Karpas-422 (cell line): ENCODE data around the gene CDH5. TPM values are rescaled to one million over a fixed set of nuclear protein-coding genes. Genes with fewer than 3 reads are reported as not detected.

Experiments
- DNase-seq: peaks from one replicate; pipeline ENCODE4 v3.0.0-alpha.2; 2015
- H2AFZ ChIP-seq: fragments of 200-600 bp; sonication (generic); 2 replicates; pipeline ENCODE4 v1.6.1; 2014; ENCODE audit warnings: antibody characterized with exemption, low read length, mixed read lengths
- H3K27ac ChIP-seq: fragments of 200-600 bp; sonication (generic); 2 replicates; pipeline ENCODE4 v1.5.1; 2014; ENCODE audit warnings: mild to moderate bottlenecking, low read length, moderate library complexity
- H3K27me3 ChIP-seq: fragments of 200-600 bp; sonication (generic); 2 replicates; pipeline ENCODE4 v1.6.1; 2014; ENCODE audit warnings: low read length, mixed read lengths
- H3K36me3 ChIP-seq: fragments of 200-600 bp; sonication (generic); 2 replicates; pipeline ENCODE4 v1.6.1; 2014; ENCODE audit warnings: low read length, mixed read lengths; ENCODE audit not compliant: insufficient read depth
- H3K4me1 ChIP-seq: fragments of 200-600 bp; sonication (generic); 2 replicates; pipeline ENCODE4 v1.6.1; 2014; ENCODE audit warnings: mild to moderate bottlenecking, low read length, mixed read lengths
- H3K4me2 ChIP-seq: fragments of 200-600 bp; sonication (generic); 2 replicates; pipeline ENCODE4 v1.6.1; 2014; ENCODE audit warnings: low read length, low read depth, mild to moderate bottlenecking; ENCODE audit not compliant: poor library complexity, severe bottlenecking
- H3K4me3 ChIP-seq: fragments of 200-600 bp; sonication (generic); 2 replicates; pipeline ENCODE4 v1.5.1; 2014; ENCODE audit warnings: mild to moderate bottlenecking, antibody characterized with exemption, low read length, mixed read lengths
- H3K79me2 ChIP-seq: fragments of 200-600 bp; sonication (generic); 2 replicates; pipeline ENCODE4 v1.6.1; 2014; ENCODE audit warnings: mild to moderate bottlenecking, low read length, mixed read lengths
- H3K9ac ChIP-seq: fragments of 200-600 bp; sonication (generic); 2 replicates; pipeline ENCODE4 v1.6.0; 2014; ENCODE audit warnings: low read length
- H3K9me2 ChIP-seq: fragments of 200-600 bp; sonication (generic), shearing (Covaris generic); replicated peaks from 2 replicates; pipeline ENCODE4 v1.6.0; 2014; ENCODE audit warnings: mild to moderate bottlenecking, low read length, moderate library complexity; ENCODE audit not compliant: insufficient read depth
- H3K9me3 ChIP-seq: fragments of 300-700, 200-600 bp; sonication (generic); 2 replicates; pipeline ENCODE4 v1.6.1; 2014; ENCODE audit warnings: low read length, mixed read lengths
- H4K20me1 ChIP-seq: fragments of 200-600 bp; sonication (generic); 2 replicates; pipeline ENCODE4 v1.6.1; 2014; ENCODE audit warnings: mild to moderate bottlenecking, antibody characterized with exemption, low read length, low read depth; ENCODE audit not compliant: insufficient read depth
- total RNA-seq: library from RNA; depleted of rRNA; stranded (reverse); fragments of >200 nt; shearing (Covaris generic); gene quantifications from 2 replicates; pipeline ENCODE4 v1.2.3, GENCODE V29; 2014; ENCODE audit warnings: low replicate concordance

Gene CDH5
- total RNA-seq, 1 experiment from 2014 or later: not detected

DNA sequence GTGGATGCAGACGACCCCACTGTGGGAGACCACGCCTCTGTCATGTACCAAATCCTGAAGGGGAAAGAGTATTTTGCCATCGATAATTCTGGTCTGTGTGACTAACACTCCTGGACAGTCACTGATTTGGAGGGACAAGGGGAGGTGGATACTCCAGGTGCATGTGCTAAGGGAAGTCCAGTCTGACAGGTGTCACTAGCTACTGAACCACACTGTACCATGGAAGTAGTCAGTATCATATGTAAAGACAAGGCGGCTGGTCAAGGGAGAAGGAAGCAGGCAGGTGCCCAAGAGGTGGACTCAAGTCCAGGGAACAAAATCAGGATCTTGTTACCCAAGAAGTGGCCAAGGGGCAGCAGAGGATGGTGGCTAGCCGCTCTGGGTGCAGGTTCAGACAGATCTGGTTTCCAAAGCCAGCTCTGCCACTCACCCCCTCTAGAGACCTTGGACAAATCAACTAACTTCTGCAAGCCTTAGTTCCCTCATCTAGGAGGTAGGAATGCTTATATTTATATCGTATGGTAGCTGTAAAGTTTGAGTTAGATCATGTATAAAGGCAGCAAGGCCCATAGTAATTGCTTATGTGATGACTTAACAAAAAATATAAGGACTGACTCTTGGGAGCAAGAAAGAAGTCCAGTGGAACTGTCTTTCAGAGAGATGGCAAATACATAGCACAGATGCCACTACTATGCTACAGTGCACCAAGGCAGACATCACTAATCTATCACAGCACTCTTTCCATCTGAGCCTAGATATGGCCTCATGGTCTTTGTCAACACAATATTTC is 22.1 kb downstream of the CDH5 start:
- Histone ChIP-seq H3K27ac (no peak overlapping the region), H3K27me3 (no peaks in the 10 kb centered on the region), H3K4me3 (no peak overlapping the region), H3K9me2 (no peaks in the 10 kb centered on the region), H3K36me3 (no peaks in the 10 kb centered on the region), H3K4me2 (no peak overlapping the region), H3K79me2 (no peaks in the 10 kb centered on the region), H3K9ac (no peak overlapping the region), H3K9me3 (no peaks in the 10 kb centered on the region), H4K20me1 (no peaks in the 10 kb centered on the region), H3K4me1 (no peaks in the 10 kb centered on the region), H2AFZ (no peak overlapping the region)
- no peak for DNase-seq

DNA sequence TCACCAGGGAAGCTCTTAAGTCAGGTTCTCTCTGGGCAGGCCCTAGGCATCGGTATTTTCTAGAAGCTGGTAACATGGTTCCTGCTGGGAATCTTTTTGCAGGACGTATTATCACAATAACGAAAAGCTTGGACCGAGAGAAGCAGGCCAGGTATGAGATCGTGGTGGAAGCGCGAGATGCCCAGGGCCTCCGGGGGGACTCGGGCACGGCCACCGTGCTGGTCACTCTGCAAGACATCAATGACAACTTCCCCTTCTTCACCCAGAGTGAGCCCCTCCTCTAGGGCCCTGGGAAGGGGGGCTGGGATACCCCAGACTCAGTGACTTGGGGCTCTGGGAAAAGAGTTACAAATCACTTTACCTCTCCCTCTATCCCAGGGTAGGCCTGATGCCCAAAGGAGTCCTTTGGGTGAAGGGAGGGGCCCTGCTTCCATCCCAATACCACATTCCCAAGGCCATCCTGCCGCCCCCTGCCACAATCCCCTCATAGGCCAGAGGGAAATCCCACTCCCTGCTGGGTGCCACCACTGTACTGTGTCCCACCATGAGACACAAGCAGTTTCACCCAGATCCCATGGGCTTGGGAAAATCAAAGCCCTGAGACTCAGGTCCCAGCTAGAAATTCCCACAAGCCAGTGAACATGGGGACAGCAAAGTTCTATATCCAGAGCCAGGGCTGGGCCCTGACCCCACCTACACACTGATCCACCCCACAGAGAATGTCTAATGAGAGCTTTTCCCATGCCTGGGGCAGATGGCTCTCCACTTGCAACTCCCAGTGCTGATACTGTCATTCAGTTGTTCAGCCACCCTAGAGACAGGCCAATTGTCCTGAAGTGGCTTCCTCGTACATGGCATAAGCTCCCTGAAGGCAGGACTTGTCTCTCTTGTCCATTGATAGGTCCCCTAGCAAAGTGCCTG is 23.0 kb downstream of the CDH5 start:
- Histone ChIP-seq H2AFZ (no peak overlapping the region), H3K9ac (no peak overlapping the region), H3K4me1 (no peaks in the 10 kb centered on the region), H3K36me3 (no peaks in the 10 kb centered on the region), H3K9me3 (no peaks in the 10 kb centered on the region), H3K27ac (no peak overlapping the region), H3K27me3 (no peaks in the 10 kb centered on the region), H3K9me2 (no peaks in the 10 kb centered on the region), H3K79me2 (no peaks in the 10 kb centered on the region), H4K20me1 (no peaks in the 10 kb centered on the region), H3K4me2 (no peak overlapping the region), H3K4me3 (no peak overlapping the region)
- DNase-seq: no peak

DNA sequence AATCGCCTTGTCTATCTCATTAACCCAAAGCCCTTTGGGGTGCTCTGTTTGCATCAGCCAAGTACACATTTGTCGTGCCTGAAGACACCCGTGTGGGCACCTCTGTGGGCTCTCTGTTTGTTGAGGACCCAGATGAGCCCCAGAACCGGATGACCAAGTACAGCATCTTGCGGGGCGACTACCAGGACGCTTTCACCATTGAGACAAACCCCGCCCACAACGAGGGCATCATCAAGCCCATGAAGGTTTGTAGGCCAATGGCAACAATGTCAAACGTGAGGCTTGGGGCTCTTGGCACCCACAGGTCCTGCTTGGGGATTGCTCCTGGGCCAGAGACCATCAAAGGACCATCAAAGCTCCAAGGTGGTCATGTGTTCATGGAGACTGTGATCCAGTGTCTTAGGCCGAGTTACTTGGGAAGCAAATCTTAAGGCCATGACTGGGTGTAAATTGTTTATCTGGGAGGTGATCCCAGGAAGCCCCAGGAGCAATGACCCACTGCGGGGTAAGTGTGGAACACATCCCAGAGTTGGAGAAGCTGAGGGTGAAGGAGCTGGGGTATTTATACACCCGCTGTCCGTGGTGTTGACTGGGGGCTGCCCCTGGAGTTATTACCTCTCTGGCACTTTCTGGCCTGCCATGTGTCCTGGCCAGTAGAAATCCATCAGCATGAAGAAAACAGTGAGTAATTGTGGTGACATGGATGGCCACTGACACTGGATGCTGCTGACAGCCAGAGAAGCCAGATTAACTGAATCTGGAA is 24.0 kb downstream of the CDH5 start:
- H3K9ac ChIP-seq: no peak overlapping the region
- no peaks in the 10 kb centered on the region for H3K79me2 ChIP-seq
- H3K27ac ChIP-seq: no peak overlapping the region
- no peaks in the 10 kb centered on the region for H3K36me3 ChIP-seq
- H2AFZ ChIP-seq: no peak overlapping the region
- DNase-seq: no peak
- no peaks in the 10 kb centered on the region for H3K9me2 ChIP-seq
- H3K4me2 ChIP-seq: no peak overlapping the region
- H3K27me3 ChIP-seq: no peaks in the 10 kb centered on the region
- H4K20me1 ChIP-seq: no peaks in the 10 kb centered on the region
- H3K9me3 ChIP-seq: no peaks in the 10 kb centered on the region
- no peaks in the 10 kb centered on the region for H3K4me1 ChIP-seq
- no peak overlapping the region for H3K4me3 ChIP-seq

DNA sequence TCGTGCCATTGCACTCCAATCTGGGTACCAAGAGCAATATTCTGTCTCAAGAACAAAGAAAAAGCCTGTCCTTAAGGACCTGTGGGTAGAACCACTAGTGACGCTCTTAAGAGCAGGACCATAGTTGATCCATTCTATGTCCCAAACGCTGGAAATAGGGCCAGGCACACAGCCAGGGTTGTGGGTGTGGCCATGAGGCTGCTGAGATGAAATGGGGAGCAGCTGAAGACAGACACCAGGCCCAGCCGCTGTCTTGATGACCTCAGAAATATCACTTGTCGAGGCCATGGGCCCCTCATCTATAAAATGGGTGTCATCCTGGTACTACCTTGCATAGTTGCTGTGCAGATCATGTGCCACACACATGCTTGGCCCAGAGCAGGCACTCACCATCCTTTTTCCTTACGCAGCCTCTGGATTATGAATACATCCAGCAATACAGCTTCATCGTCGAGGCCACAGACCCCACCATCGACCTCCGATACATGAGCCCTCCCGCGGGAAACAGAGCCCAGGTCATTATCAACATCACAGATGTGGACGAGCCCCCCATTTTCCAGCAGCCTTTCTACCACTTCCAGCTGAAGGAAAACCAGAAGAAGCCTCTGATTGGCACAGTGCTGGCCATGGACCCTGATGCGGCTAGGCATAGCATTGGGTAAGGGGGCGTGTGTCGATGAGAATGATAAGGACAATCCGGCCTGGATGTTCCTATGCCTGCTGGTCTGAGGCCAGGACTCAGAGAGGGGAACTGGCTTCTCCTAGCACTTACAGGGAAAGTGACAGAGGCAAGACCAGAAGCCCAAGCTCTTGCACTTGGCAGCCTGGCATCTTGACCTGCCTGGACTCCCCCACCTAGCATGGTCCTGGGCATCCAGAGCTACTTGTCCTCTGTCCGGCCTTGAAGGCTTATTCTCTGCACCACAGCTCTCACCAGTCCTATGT is 25.5 kb downstream of the CDH5 start:
- H3K4me3 ChIP-seq: no peak overlapping the region
- no peak overlapping the region for H3K4me2 ChIP-seq
- H3K4me1 ChIP-seq: no peaks in the 10 kb centered on the region
- no peaks in the 10 kb centered on the region for H4K20me1 ChIP-seq
- no peak overlapping the region for H3K9ac ChIP-seq
- no peaks in the 10 kb centered on the region for H3K27me3 ChIP-seq
- DNase-seq: no peak
- H3K79me2 ChIP-seq: no peaks in the 10 kb centered on the region
- no peak overlapping the region for H3K27ac ChIP-seq
- no peaks in the 10 kb centered on the region for H3K9me2 ChIP-seq
- H2AFZ ChIP-seq: no peak overlapping the region
- no peaks in the 10 kb centered on the region for H3K9me3 ChIP-seq
- H3K36me3 ChIP-seq: no peaks in the 10 kb centered on the region

DNA sequence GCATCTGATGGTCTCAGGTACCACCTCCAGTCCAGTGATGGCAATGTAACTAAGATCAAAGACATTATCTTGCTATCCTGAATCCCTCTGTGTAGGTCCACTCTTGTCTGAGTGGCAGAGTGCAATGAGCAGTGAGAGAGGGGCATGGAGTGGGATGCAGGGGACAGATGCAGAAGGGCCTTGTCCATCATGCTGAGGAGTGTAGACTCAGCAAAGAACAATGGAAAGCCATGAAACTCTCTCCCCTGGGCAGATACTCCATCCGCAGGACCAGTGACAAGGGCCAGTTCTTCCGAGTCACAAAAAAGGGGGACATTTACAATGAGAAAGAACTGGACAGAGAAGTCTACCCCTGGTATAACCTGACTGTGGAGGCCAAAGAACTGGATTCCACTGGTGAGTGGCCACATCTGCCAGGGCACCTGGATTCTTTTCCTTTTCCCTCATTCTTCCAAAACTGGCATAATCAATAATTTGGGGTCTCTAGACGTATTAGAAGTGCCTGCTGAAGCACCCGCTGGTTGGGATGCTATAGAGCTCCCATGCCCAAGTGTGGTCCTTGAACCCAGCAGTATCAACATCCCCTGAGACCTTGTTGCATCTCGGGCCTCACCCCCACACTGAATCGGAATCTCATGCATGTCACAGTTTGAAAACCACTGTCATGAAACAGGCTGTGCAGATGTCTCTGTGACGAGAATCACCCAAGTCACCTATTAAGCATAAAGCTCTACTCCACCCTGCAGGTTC is 29.5 kb downstream of the CDH5 start:
- H3K9me2 ChIP-seq: no peaks in the 10 kb centered on the region
- no peak overlapping the region for H3K4me2 ChIP-seq
- no peak overlapping the region for H3K9ac ChIP-seq
- no peaks in the 10 kb centered on the region for H3K36me3 ChIP-seq
- H3K27ac ChIP-seq: no peak overlapping the region
- no peak overlapping the region for H3K4me3 ChIP-seq
- no peaks in the 10 kb centered on the region for H3K27me3 ChIP-seq
- no peak overlapping the region for H2AFZ ChIP-seq
- no peak for DNase-seq
- H3K9me3 ChIP-seq: no peaks in the 10 kb centered on the region
- H3K4me1 ChIP-seq: no peaks in the 10 kb centered on the region
- no peaks in the 10 kb centered on the region for H3K79me2 ChIP-seq
- no peaks in the 10 kb centered on the region for H4K20me1 ChIP-seq

DNA sequence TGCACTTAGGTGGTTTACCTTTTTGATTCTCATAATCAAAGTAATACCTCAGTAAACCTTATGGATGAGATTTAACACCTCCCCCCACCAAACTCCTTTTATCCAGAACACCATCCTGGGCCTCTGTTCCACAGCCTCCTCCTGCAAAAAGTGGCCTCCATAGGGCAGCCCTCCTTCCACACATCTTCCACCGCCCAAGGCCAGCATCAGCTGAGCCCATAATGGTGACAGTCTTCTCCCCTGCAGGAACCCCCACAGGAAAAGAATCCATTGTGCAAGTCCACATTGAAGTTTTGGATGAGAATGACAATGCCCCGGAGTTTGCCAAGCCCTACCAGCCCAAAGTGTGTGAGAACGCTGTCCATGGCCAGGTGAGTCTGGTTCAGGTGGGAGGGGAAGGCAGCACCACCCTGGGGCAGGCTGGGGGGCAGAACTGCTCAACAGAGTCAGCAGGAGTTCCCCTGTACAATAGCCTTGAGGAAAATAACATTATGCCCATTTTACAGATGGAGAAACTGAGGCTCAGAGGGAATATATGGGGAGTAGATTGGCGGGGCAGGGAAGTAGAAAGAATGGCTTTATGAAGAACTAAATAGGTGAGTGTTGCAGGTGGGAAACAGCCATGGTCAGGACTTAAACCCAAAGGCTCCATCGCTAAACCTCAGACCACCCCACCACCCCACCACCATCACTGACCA is 31.4 kb downstream of the CDH5 start:
- DNase-seq: no peak
- Histone ChIP-seq H3K4me3 (no peak overlapping the region), H3K4me2 (no peak overlapping the region), H4K20me1 (no peaks in the 10 kb centered on the region), H3K4me1 (no peaks in the 10 kb centered on the region), H3K36me3 (no peaks in the 10 kb centered on the region), H3K27me3 (no peaks in the 10 kb centered on the region), H2AFZ (no peak overlapping the region), H3K9me3 (no peaks in the 10 kb centered on the region), H3K27ac (no peak overlapping the region), H3K9ac (no peak overlapping the region), H3K79me2 (no peaks in the 10 kb centered on the region), H3K9me2 (no peaks in the 10 kb centered on the region)

DNA sequence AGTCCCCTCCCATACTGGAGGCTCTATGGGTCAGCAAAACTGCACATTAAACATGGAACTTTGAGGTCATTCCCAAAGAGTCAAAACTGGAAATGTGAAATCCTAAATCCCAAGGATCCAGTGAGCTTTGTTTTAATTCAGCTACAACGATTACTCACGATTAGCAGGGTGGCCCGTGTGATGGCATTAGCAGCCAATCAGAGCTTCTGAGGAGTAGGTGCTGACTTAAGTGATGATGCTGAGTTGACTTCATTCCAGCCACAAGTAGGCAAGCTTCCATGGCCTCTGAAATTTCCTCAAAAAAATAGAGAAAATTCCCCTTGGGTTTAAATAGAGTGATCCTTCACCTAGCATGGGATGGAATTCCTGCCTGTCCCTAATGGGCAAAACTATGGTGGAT is 32.5 kb downstream of the CDH5 start:
- DNase-seq: no peak
- Histone ChIP-seq H3K36me3 (no peaks in the 10 kb centered on the region), H3K4me2 (no peak overlapping the region), H3K9ac (no peak overlapping the region), H2AFZ (no peak overlapping the region), H3K27ac (no peak overlapping the region), H3K9me2 (no peaks in the 10 kb centered on the region), H3K79me2 (no peaks in the 10 kb centered on the region), H3K4me1 (no peaks in the 10 kb centered on the region), H4K20me1 (no peaks in the 10 kb centered on the region), H3K27me3 (no peaks in the 10 kb centered on the region), H3K9me3 (no peaks in the 10 kb centered on the region), H3K4me3 (no peak overlapping the region)
